Adrenal gland (tissue), 5 donors: Measurements from ENCODE around the gene SLC30A7.

Experiments used
- CTCF ChIP-seq, 6 experiments: fragments of 450-650 bp in 4 of 6; fragments of 200-600 bp in 2 of 6; sonication (generic) in 1 of 6; IDR thresholded peaks; 1 replicate in 5 of 6; 2 replicates in 1 of 6; pipeline versions ENCODE4 v1.5.1 to v1.8.0; 2016 to 2021; ENCODE audit warnings: antibody characterized with exemption in 6 of 6, mild to moderate bottlenecking in 2 of 6, moderate library complexity in 1 of 6
- POLR2A ChIP-seq, 2 donors: fragments of 450-650 bp; IDR thresholded peaks; one replicate each; pipeline ENCODE4 v1.6.1; 2017; ENCODE audit warnings: antibody characterized with exemption in 2 of 2, mild to moderate bottlenecking in 2 of 2, moderate library complexity in 1 of 2
- donor health status: DM: no; HTN: no; CAD: no.

GRCh38 chr1:100847361-100848082 lies 48.4 kb upstream of the SLC30A7 start:
- TF ChIP-seq CTCF (IDR thresholded peaks at IDR 0.05) (no peak), POLR2A (IDR thresholded peaks at IDR 0.05) (no peak)
